Cardiac muscle cell (in vitro differentiated cells and primary cell): ENCODE data around the gene GABARAPL1. TPM values are rescaled to one million over a fixed set of nuclear protein-coding genes. Genes with fewer than 3 reads are reported as not detected.
"Not testable (repeated sequence)": the region's sequence is repeated elsewhere in the genome, so short reads cannot be mapped to it uniquely, and the experiment has no call there.

Experiments
- DNase-seq, 2 donors: peaks; one replicate each; pipeline versions ENCODE4 v3.0.0 to v3.0.0-alpha.2; 2010 to 2017; ENCODE audit warnings: low read depth in 1 of 2, low spot score in 1 of 2
- H3K27ac ChIP-seq: fragments of 200-600 bp; sonication (generic); 2 replicates; pipeline ENCODE4 v1.5.1; 2016
- H3K27me3 ChIP-seq: fragments of 200-600 bp; sonication (generic); 2 replicates; pipeline ENCODE4 v1.6.0; 2016; ENCODE audit warnings: control low read depth
- H3K36me3 ChIP-seq: fragments of 200-600 bp; sonication (generic); 2 replicates; pipeline ENCODE4 v1.5.1; 2016; ENCODE audit warnings: control low read depth
- H3K4me1 ChIP-seq: fragments of 200-600 bp; sonication (generic); 2 replicates; pipeline ENCODE4 v1.8.1; 2017; ENCODE audit warnings: low read depth, mild to moderate bottlenecking, mixed run types
- H3K4me3 ChIP-seq: fragments of 200-600 bp; sonication (generic); 2 replicates; pipeline ENCODE4 v1.5.1; 2016; ENCODE audit warnings: mild to moderate bottlenecking
- H3K9me3 ChIP-seq: fragments of 200-600 bp; sonication (generic); 2 replicates; pipeline ENCODE4 v1.5.1; 2017; ENCODE audit warnings: low read depth, mild to moderate bottlenecking, control low read depth
- polyA plus RNA-seq: library from polyadenylated mRNA; unstranded; fragments of >200 nt; fragmentation: Nextera tagmentation; extraction: Ambion mirVana; gene quantifications from 2 replicates; pipeline ENCODE4 v1.2.1, GENCODE V29; 2016
- total RNA-seq: library from RNA; depleted of rRNA; stranded (reverse); fragments of >200 nt; gene quantifications from 2 replicates; pipeline ENCODE4 v1.2.3, GENCODE V29; 2016
- TF ChIP-seq, protein P1 (sequence below): IDR thresholded peaks from 2 replicates; pipeline ENCODE4 v1.5.1; 2012; ENCODE audit warnings: low read depth, mild to moderate bottlenecking, low read length

The GABARAPL1 gene
- total and polyA plus RNA-seq, 2 experiments from 2014 or later, result 59.0 to 71.6 TPM

DNA sequence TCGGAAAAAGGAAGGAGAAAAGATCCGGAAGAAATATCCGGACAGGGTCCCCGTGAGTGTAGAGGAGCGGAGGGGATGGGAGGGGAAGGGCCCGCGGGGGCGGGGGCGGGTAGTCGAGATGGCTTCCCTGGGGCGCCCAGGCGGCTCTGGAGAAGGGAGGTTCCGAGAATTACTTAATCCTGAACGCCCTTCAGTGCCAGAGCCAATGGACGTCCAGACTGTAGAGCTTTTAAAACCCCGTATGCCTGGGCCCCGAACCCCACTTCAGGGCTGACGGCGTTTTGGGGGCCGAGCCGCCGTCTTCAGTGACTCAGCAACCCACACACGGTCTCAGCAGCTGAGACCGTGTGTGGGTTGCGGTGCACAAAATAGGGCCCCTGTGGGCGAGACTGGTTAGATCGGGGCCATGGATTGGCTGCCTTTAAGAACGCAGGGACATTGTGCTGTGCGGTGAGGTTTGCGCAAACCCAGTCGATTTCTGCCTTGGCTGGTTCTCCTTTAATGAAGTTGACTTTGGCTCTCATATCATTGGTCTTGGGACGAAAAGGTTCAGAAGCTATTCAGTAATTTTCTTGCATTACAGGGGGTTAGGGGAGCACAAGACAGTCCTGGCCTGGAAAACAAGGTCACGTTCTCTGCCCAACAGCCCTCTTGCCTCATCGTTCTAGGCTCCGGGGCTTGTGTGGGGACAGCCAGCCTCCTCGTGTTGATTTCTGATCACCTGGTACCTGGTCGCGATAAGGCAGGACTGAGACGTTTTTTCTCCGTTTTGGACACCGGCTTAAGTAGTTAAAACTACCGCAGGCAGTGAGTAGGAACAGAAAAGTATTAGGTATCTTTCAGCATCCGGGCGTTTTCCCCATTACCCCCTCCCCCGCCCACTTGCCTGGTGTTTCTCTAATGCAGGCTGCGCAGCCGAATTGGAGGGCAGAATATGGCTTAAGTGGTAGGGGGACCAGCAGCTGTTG, 775 bp downstream of the GABARAPL1 start:
- H3K27ac ChIP-seq, result peak overlapping the region; percentile 94
- DNase-seq, result peak; percentile 52 to 94
- H3K9me3 ChIP-seq, result no peaks in the 10 kb centered on the region

DNA sequence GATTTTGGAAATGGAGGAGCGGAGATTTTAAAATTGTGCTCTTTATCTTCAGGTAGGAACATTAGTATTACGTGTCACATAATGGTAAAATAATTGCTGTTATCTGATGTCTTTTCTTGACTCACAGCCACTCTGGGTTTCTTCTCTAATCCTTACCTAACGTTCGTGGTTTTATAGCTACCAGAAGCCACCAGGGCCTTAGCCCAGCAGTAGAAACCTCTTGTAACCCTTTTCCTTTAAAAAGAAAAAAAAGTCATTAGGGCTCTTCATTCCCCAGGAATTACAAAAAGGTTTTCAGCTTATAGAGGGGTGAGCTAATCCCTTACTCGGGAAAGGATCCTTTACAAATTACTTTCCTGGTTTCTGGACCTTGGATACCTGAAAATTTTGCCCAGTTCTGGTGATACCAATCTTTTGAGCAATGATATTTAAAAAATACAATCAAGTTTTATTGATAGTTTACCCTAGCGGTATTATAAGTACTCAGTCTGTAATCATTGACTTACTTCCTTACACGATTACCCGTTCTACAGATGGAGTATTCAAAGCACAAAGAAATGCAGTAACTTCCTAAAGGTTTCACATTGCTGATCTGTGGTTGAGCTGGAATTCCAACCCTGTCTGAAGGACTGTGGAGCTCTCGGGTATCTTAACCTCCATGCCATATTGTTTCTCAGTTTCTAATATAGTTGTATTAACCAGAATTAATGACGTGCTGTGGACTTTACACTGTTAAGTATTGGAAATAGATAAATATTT, 1.6 kb downstream of the GABARAPL1 start:
- peak; percentile 12 to 77 for DNase-seq
- Histone ChIP-seq H3K36me3 (peaks cover 3% of the 10 kb centered on the region), H3K4me1 (no peaks in the 10 kb centered on the region), H3K27me3 (no peaks in the 10 kb centered on the region), H3K27ac (peak overlapping the region; percentile 94), H3K9me3 (no peaks in the 10 kb centered on the region), H3K4me3 (peak overlapping the region; percentile 78)
- TF ChIP-seq, protein P1, sequence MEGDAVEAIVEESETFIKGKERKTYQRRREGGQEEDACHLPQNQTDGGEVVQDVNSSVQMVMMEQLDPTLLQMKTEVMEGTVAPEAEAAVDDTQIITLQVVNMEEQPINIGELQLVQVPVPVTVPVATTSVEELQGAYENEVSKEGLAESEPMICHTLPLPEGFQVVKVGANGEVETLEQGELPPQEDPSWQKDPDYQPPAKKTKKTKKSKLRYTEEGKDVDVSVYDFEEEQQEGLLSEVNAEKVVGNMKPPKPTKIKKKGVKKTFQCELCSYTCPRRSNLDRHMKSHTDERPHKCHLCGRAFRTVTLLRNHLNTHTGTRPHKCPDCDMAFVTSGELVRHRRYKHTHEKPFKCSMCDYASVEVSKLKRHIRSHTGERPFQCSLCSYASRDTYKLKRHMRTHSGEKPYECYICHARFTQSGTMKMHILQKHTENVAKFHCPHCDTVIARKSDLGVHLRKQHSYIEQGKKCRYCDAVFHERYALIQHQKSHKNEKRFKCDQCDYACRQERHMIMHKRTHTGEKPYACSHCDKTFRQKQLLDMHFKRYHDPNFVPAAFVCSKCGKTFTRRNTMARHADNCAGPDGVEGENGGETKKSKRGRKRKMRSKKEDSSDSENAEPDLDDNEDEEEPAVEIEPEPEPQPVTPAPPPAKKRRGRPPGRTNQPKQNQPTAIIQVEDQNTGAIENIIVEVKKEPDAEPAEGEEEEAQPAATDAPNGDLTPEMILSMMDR, result no peak

More for the DNA sequence above, 775 bp downstream of the GABARAPL1 start:
- Histone ChIP-seq H3K36me3 (no peaks in the 10 kb centered on the region), H3K27me3 (no peaks in the 10 kb centered on the region), H3K4me1 (no peaks in the 10 kb centered on the region), H3K4me3 (peak overlapping the region; percentile 78)
- TF ChIP-seq, protein P1, result no peak

DNA sequence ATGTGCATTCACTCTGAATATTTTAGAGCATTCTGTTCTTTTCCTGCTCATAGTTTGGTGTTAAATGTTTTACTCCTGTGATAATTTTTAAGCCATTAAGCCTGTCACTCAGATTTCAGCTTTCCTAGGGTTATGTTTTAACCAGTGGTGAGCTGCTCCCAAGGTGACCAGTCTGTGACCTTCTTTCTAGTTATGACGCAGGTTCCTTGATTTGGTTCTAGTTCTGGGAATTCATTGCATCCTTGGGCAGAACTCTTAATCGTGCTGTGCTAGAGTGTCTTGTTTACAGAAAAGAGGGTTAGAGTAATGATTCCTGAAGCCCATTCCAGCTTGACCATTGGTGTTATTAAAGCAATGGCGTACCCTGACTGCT, 2.2 kb downstream of the GABARAPL1 start:
- Histone ChIP-seq H3K4me1 (no peaks in the 10 kb centered on the region), H3K27me3 (no peaks in the 10 kb centered on the region), H3K4me3 (peak overlapping the region; percentile 78), H3K27ac (peak overlapping the region; percentile 94), H3K9me3 (no peaks in the 10 kb centered on the region), H3K36me3 (peaks cover 3% of the 10 kb centered on the region)
- TF ChIP-seq, protein P1, result no peak
- DNase-seq, result peak in 1 of 2 donors; percentile 21

DNA sequence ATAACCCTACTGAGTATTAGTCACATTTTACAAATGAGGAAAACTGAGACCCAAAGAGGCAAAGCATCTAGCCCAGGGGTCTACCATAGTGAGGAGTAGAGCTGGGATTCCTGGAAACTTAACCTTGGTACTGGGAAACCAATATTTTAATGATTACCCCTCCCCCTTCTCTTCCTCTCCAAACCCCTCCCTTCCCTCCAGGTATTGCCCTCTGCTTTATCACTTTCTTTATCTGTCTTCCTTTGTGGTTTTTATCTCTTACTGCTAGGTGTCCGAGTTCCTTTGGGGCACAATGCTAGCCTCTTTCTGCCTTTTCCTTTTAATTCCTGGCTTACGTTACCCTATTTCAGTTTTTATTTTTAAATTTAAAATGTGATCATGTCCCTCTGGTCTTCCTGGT, 2.8 kb downstream of the GABARAPL1 start:
- no peak overlapping the region for H3K4me3 ChIP-seq
- H3K9me3 ChIP-seq, result no peaks in the 10 kb centered on the region
- TF ChIP-seq, protein P1, result no peak
- peaks cover 5% of the 10 kb centered on the region for H3K36me3 ChIP-seq
- H3K27me3 ChIP-seq, result no peaks in the 10 kb centered on the region
- no peak overlapping the region for H3K27ac ChIP-seq
- no peak for DNase-seq
- no peaks in the 10 kb centered on the region for H3K4me1 ChIP-seq

DNA sequence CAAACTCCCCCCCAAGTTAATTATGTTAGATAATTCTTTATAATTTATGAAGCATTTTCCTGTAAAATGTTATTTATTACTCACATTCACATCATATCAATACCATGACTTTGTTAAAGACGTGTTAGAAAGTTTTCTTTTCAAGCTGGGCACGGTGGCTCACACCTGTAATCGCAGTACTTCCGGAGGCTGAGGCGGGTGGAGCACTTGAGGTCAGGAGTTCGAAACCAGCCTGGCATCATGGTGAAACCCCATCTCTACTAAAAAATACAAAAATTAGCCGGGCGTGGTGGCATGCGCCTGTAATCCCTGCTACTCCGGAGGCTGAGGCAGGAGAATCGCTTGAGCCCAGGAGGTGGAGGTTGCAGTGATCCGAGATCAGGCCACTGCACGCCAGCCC, 3.3 kb downstream of the GABARAPL1 start:
- not testable (repeated sequence) for DNase-seq, H3K27me3 ChIP-seq, H3K27ac ChIP-seq, H3K4me1 ChIP-seq, H3K4me3 ChIP-seq, H3K9me3 ChIP-seq
- H3K36me3 ChIP-seq, result peaks cover 11% of the 10 kb centered on the region
